Epithelial cell of proximal tubule (primary cell): ENCODE data around the gene CDH10. TPM values are rescaled to one million over a fixed set of nuclear protein-coding genes. Genes with fewer than 3 reads are reported as not detected.

ENCODE experiments used
- DNase-seq: peaks from one replicate; pipeline ENCODE4 v3.0.0-alpha.2; 2011; ENCODE audit warnings: low read depth
- H3K4me3 ChIP-seq: 2 replicates; pipeline ENCODE4 v1.5.1; 2011; ENCODE audit warnings: low read depth, mild to moderate bottlenecking, low read length
- CTCF ChIP-seq: conservative IDR thresholded peaks from 2 replicates; pipeline ENCODE4 v1.5.1; 2012; ENCODE audit warnings: low read depth, mild to moderate bottlenecking, low read length
- total RNA-seq: library from RNA; depleted of rRNA; stranded (reverse); fragments of >200 nt; gene quantifications from 2 replicates; pipeline ENCODE4 v1.2.3, GENCODE V29; 2015

Gene CDH10
- total RNA-seq, 1 donor from 2014 or later, result 0.58 TPM

DNA sequence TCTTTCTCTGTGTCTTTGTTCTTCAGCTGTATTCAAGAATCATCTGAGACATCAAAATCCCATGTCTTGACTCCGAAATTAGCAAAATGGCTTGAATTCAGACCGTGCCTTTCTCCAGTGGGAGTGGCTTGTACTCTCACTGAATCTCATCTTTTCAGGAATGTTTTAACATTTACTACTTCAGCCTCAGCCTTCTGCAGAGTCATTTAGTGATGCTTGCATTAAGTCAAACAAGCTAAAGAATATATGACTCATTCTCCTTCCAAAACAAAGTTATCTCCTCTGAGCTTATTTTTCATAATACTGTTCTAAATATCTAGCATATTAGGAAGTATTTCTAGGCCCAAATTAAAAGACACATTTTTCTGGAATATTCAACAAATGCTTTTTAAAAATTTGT lies 205.3 kb downstream of the CDH10 start:
- no peak overlapping the region for H3K4me3 ChIP-seq
- TF ChIP-seq CTCF, result no peak
- DNase-seq, result no peak
